OCI-LY7 (cell line): ENCODE results near the gene CCIN. TPM values are rescaled to one million over a fixed set of nuclear protein-coding genes. Genes with fewer than 3 reads are reported as not detected.
A peak's percentile ranks its signal among the peaks of the same experiment; 100 is the strongest.

ENCODE experiments used
- BruUV-seq: library from RNA; stranded (reverse); fragments of 400-500 nt; replicated peaks from 2 replicates; lab custom pipeline; 2021; lab: Mats Ljungman, UMichigan
- CTCF ChIA-PET: fragments of 300-600 bp; sonication (Branson Sonifier 250); formaldehyde crosslinking; loops from one replicate; lab custom pipeline; 2022; ENCODE audit warnings: antibody characterized with exemption; ENCODE audit not compliant: unreplicated experiment; lab: Charles Lee
- POLR2A ChIA-PET: fragments of 300-600 bp; sonication (Branson Sonifier 250); formaldehyde crosslinking; loops from one replicate; lab custom pipeline; 2022; ENCODE audit warnings: antibody characterized with exemption; lab: Charles Lee
- DNase-seq: peaks from one replicate; pipeline ENCODE4 v3.0.0-alpha.2; 2015; ENCODE audit warnings: low spot score
- H2AFZ ChIP-seq: fragments of 200-600 bp; sonication (generic), shearing (Covaris generic); 2 replicates; pipeline ENCODE4 v1.6.1; 2014; ENCODE audit warnings: mild to moderate bottlenecking, antibody characterized with exemption, low read length, moderate library complexity
- H3K27ac ChIP-seq: fragments of 200-600 bp; sonication (generic); 2 replicates; pipeline ENCODE4 v1.5.1; 2014; ENCODE audit warnings: mixed run types, low read depth, mild to moderate bottlenecking, moderate library complexity, low read length, inconsistent platforms; ENCODE audit not compliant: poor library complexity, severe bottlenecking
- H3K36me3 ChIP-seq: fragments of 200-600 bp; sonication (generic); 2 replicates; pipeline ENCODE4 v1.6.1; 2014; ENCODE audit warnings: mild to moderate bottlenecking, antibody characterized with exemption, low read length, moderate library complexity, mixed read lengths; ENCODE audit not compliant: insufficient read depth
- H3K4me1 ChIP-seq: fragments of 200-600 bp; sonication (generic); 2 replicates; pipeline ENCODE4 v1.5.1; 2014; ENCODE audit warnings: mild to moderate bottlenecking, low read length; ENCODE audit not compliant: insufficient read depth, poor library complexity, severe bottlenecking
- H3K4me2 ChIP-seq: fragments of 200-600 bp; sonication (generic); 2 replicates; pipeline ENCODE4 v1.6.1; 2014; ENCODE audit warnings: mild to moderate bottlenecking, low read length
- H3K4me3 ChIP-seq: fragments of 200-600 bp; sonication (generic); 2 replicates; pipeline ENCODE4 v1.5.1; 2014; ENCODE audit warnings: mild to moderate bottlenecking, low read depth, low read length; ENCODE audit not compliant: poor library complexity, severe bottlenecking
- H3K79me2 ChIP-seq: fragments of 200-600 bp; sonication (generic); 2 replicates; pipeline ENCODE4 v1.6.1; 2016; ENCODE audit warnings: low read depth, mild to moderate bottlenecking, low read length, moderate library complexity, mixed read lengths; ENCODE audit not compliant: insufficient read depth
- H3K9me2 ChIP-seq: fragments of 200-600 bp; sonication (generic); 2 replicates; pipeline ENCODE4 v1.6.1; 2016; ENCODE audit warnings: mild to moderate bottlenecking, low read length, mixed read lengths; ENCODE audit not compliant: insufficient read depth
- H3K9me3 ChIP-seq: fragments of 200-600 bp; sonication (generic); 2 replicates; pipeline ENCODE4 v1.6.1; 2014; ENCODE audit warnings: mild to moderate bottlenecking, mixed run types, low read length, mixed read lengths
- H4K20me1 ChIP-seq: fragments of 200-600 bp; sonication (generic); 2 replicates; pipeline ENCODE4 v1.6.1; 2014; ENCODE audit warnings: mild to moderate bottlenecking, antibody characterized with exemption, low read length, moderate library complexity, mixed read lengths; ENCODE audit not compliant: insufficient read depth
- EZH2phosphoT487 ChIP-seq: fragments of 200-600 bp; sonication (generic); IDR thresholded peaks from 2 replicates; pipeline ENCODE4 v1.6.1; 2018; ENCODE audit warnings: low read depth, borderline replicate concordance, mild to moderate bottlenecking, mixed run types, antibody characterized with exemption, low read length, moderate library complexity, mixed read lengths
- intact Hi-C: fragments of 100-400 bp; cut with micrococcal nuclease; formaldehyde crosslinking; loops from one replicate; pipeline ENCODE4 v1.10.0; 2022; ENCODE audit not compliant: unreplicated experiment
- total RNA-seq, 2 experiments: library from RNA; depleted of rRNA in 1 of 2; stranded (reverse); fragments of >200 nt in 1 of 2; shearing (Covaris generic) in 1 of 2; gene quantifications; 2 replicates each; pipeline ENCODE4 v1.2.3, GENCODE V29; 2014 to 2022
- TF ChIP-seq, protein P1 (sequence below): fragments of 200-600 bp; sonication (generic); conservative IDR thresholded peaks from 2 replicates; pipeline ENCODE4 v1.5.1; 2014; ENCODE audit warnings: mild to moderate bottlenecking, antibody characterized with exemption, low read length, moderate library complexity, mixed read lengths

CCIN gene
- total RNA-seq, 2 experiments from 2014 or later, result not detected

DNA sequence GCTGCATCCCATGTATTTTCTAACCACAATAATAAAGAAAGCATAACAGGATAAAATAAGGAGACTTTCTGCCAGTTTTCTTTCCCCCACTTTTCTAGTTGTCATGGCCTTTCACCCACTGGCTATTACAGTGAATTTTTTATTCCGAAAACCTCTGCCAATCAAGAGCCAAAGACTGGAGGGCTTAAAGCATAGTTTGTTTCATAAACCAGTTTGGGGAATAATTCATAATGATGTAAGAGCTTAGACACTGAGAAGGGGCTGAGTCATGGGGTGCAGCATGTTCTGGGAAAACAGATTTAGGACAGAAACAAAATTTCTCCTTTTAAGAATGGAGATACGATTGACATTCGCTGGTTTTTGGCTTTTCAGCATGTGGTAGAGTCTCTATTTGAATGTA, 37.1 kb upstream of the CCIN start:
- DNase-seq, result no peak
- Histone ChIP-seq H3K79me2 (no peaks in the 10 kb centered on the region), H4K20me1 (no peaks in the 10 kb centered on the region), H3K4me2 (no peak overlapping the region), H3K4me1 (peaks cover 4% of the 10 kb centered on the region), H3K9me2 (no peaks in the 10 kb centered on the region), H3K27ac (no peak overlapping the region), H2AFZ (no peak overlapping the region), H3K9me3 (no peaks in the 10 kb centered on the region), H3K36me3 (no peaks in the 10 kb centered on the region), H3K4me3 (no peak overlapping the region)
- ChIA-PET CTCF (no interaction called here), POLR2A (interaction anchor here (0.6 to 0.8 kb wide), 2 partner anchors 27 to 413 kb away, joined by 3 to 4 read pairs; no protein-coding TSS in a partner anchor)
- intact Hi-C loops, result loop anchor here (2.0 kb wide), 1 partner anchor 35 kb away; no protein-coding TSS in a partner anchor
- no peak for TF ChIP-seq EZH2phosphoT487
- TF ChIP-seq, protein P1, sequence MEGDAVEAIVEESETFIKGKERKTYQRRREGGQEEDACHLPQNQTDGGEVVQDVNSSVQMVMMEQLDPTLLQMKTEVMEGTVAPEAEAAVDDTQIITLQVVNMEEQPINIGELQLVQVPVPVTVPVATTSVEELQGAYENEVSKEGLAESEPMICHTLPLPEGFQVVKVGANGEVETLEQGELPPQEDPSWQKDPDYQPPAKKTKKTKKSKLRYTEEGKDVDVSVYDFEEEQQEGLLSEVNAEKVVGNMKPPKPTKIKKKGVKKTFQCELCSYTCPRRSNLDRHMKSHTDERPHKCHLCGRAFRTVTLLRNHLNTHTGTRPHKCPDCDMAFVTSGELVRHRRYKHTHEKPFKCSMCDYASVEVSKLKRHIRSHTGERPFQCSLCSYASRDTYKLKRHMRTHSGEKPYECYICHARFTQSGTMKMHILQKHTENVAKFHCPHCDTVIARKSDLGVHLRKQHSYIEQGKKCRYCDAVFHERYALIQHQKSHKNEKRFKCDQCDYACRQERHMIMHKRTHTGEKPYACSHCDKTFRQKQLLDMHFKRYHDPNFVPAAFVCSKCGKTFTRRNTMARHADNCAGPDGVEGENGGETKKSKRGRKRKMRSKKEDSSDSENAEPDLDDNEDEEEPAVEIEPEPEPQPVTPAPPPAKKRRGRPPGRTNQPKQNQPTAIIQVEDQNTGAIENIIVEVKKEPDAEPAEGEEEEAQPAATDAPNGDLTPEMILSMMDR, result no peak
- BruUV-seq, result no TSS peak

- Histone ChIP-seq H3K9me3 (no peaks in the 10 kb centered on the region), H3K4me3 (no peak overlapping the region), H3K27ac (no peak overlapping the region), H3K4me1 (no peaks in the 10 kb centered on the region), H2AFZ (no peak overlapping the region), H3K4me2 (no peak overlapping the region), H3K9me2 (no peaks in the 10 kb centered on the region), H4K20me1 (no peaks in the 10 kb centered on the region), H3K36me3 (no peaks in the 10 kb centered on the region), H3K79me2 (no peaks in the 10 kb centered on the region)
- no peak for TF ChIP-seq EZH2phosphoT487
- TF ChIP-seq, protein P1, result no peak
- POLR2A ChIA-PET, result no interaction called here
- DNase-seq, result no peak
- CTCF ChIA-PET, result no interaction called here
- intact Hi-C loops, result no loop called here
- BruUV-seq, result no TSS peak
Observed at GRCh38 chr9:36134761-36135505, 34.3 kb upstream of the CCIN start.

DNA sequence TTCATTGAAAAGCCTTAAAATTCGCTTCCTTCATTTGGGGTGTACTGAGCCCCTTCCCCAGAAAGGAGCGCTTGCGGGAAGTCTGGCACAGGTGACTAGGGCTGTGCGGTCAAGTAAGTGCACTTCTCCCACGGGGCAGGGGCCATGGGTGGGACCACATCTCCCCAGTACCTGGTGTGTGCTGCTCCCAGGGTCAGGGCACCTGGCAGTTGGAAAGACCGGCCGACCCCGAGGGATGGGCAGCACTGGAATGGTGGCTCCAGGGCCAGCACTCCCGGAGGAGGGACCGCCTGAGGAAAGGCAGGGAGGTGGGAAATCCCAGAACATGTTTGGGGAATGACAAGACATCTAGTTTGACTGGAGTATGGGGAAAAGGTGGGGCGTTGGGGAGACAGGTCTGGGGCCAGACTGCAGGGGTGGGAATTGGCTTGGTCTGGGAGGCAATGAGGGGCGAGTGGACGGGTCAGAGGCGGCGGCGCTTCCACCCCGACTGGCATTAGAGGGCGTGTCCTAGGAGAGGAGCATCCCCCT, 33.4 kb upstream of the CCIN start:
- Histone ChIP-seq H3K9me2 (no peaks in the 10 kb centered on the region), H4K20me1 (no peaks in the 10 kb centered on the region), H3K9me3 (no peaks in the 10 kb centered on the region), H3K4me1 (peaks cover 7% of the 10 kb centered on the region), H3K27ac (no peak overlapping the region), H3K4me2 (peak overlapping the region; percentile 25; the same call in 1 of the 2 replicates), H3K36me3 (no peaks in the 10 kb centered on the region), H3K4me3 (no peak overlapping the region), H3K79me2 (no peaks in the 10 kb centered on the region), H2AFZ (no peak overlapping the region)
- intact Hi-C loops, result no loop called here
- CTCF ChIA-PET, result no interaction called here
- POLR2A ChIA-PET, result no interaction called here
- no peak for DNase-seq
- TF ChIP-seq EZH2phosphoT487, result no peak
- TF ChIP-seq, protein P1, result no peak
- no TSS peak for BruUV-seq
